Heart left ventricle (tissue), 13 donors: ENCODE data around the gene RLBP1.

Experiments used
- CTCF ChIP-seq, 12 donors: fragments of 200-600 bp; sonication (generic) in 4 of 12; IDR thresholded peaks; one replicate each; pipeline versions ENCODE4 v1.5.0 to v1.8.0; 2018 to 2022; ENCODE audit warnings: antibody characterized with exemption in 12 of 12, mild to moderate bottlenecking in 5 of 12
- POLR2A ChIP-seq, 2 donors: fragments of 450-650 bp; IDR thresholded peaks; one replicate each; pipeline ENCODE4 v1.6.1; 2017; ENCODE audit warnings: antibody characterized with exemption in 2 of 2, mild to moderate bottlenecking in 2 of 2, moderate library complexity in 2 of 2
- donor health status: ischemic (EF 13 %, LVEDD 7.1; RV severe dilation, severe dysfunction).
- donor health status: DM: no; HTN: yes; CAD: no.
- donor health status: DM: no; HTN: no; CAD: no.
- donor health status: ischemic (EF 25% LVEDD 6.9; RV normal size, moderate dysfunction).
- donor health status: ischemic (EF 25% LVEDD 5.7; RV mildly dilated, moderate dysfunction).
- donor health status: ischemic (EF 35%, LVEDD 5.7; RV mildly dilated, moderate dysfunction).
- donor health status: nonischemic (EF 11% LVEDD 7.7; RV severe dilation, severe dysfunction).
- donor health status: DM: yes; HTN: yes; CAD: no.
- donor health status: PGD.
- donor health status: ischemic (EF 29% LVEDD 5.4; RV normal size, mild dysfunction).
- donor health status: nonischemic (EF 23%, LVEDD 6.1; RV moderate dilation, normal function).

- TF ChIP-seq POLR2A (IDR thresholded peaks at IDR 0.05) (no peak), CTCF (IDR thresholded peaks at IDR 0.05) (no peak)
Observed at GRCh38 chr15:89194608-89195007, 26.8 kb downstream of the RLBP1 start.
